Heart left ventricle (tissue), 16 donors: ENCODE results near the gene AJM1. TPM values are rescaled to one million over a fixed set of nuclear protein-coding genes. Genes with fewer than 3 reads are reported as not detected.
"Not testable (repeated sequence)": the region's sequence is repeated elsewhere in the genome, so short reads cannot be mapped to it uniquely, and the experiment has no call there.

Source experiments
- ATAC-seq, 4 donors: fragments of 200-7000 bp; cut with Tn5 transposase; one replicate each; pipeline ENCODE4 v1.9.1; 2020 to 2022; ENCODE audit warnings: moderate library complexity in 4 of 4, mild to moderate bottlenecking in 3 of 4, moderate number of reproducible peaks in 1 of 4
- DNase-seq, 5 donors: peaks; one replicate each; pipeline ENCODE4 v3.0.0-alpha.2; 2020
- H3K27ac ChIP-seq, 12 donors: fragments of 200-600 bp; sonication (generic) in 4 of 12; one replicate each; pipeline versions ENCODE4 v1.5.0 to v1.8.0; 2016 to 2022; ENCODE audit warnings: mild to moderate bottlenecking in 2 of 12
- H3K27me3 ChIP-seq, 9 donors: fragments of 200-600 bp; sonication (generic) in 2 of 9; one replicate each; pipeline versions ENCODE4 v1.5.1 to v1.8.0; 2016 to 2022; ENCODE audit warnings: mild to moderate bottlenecking in 3 of 9
- H3K36me3 ChIP-seq, 9 donors: fragments of 200-600 bp; sonication (generic) in 2 of 9; one replicate each; pipeline versions ENCODE4 v1.5.0 to v1.8.0; 2018 to 2022; ENCODE audit warnings: mild to moderate bottlenecking in 2 of 9
- H3K4me1 ChIP-seq, 12 donors: fragments of 200-600 bp; sonication (generic) in 4 of 12; one replicate each; pipeline versions ENCODE4 v1.5.0 to v1.8.0; 2016 to 2022; ENCODE audit warnings: mild to moderate bottlenecking in 3 of 12
- H3K4me3 ChIP-seq, 12 donors: fragments of 200-600 bp; sonication (generic) in 4 of 12; one replicate each; pipeline versions ENCODE4 v1.5.0 to v1.8.0; 2017 to 2022; ENCODE audit warnings: mild to moderate bottlenecking in 9 of 12, moderate library complexity in 4 of 12
- H3K9me3 ChIP-seq, 12 donors: fragments of 200-600 bp; sonication (generic) in 4 of 12; one replicate each; pipeline versions ENCODE4 v1.5.0 to v1.8.0; 2016 to 2022; ENCODE audit warnings: mild to moderate bottlenecking in 1 of 12
- CTCF ChIP-seq, 12 donors: fragments of 200-600 bp; sonication (generic) in 4 of 12; IDR thresholded peaks; one replicate each; pipeline versions ENCODE4 v1.5.0 to v1.8.0; 2018 to 2022; ENCODE audit warnings: antibody characterized with exemption in 12 of 12, mild to moderate bottlenecking in 5 of 12
- POLR2A ChIP-seq, 2 donors: fragments of 450-650 bp; IDR thresholded peaks; one replicate each; pipeline ENCODE4 v1.6.1; 2017; ENCODE audit warnings: antibody characterized with exemption in 2 of 2, mild to moderate bottlenecking in 2 of 2, moderate library complexity in 2 of 2
- WGBS, 4 donors: extraction: QIAGEN DNeasy Blood & Tissue Kit in 2 of 4; methylation state at CpG; one replicate each; pipeline versions ENCODE4 v1.1.5 to v1.1.7; 2013 to 2018; 5-methylcytosine and 5-hydroxymethylcytosine counted together
- intact Hi-C, 10 donors: fragments of 100-400 bp; cut with DNase I; formaldehyde crosslinking; loops; one replicate each; pipeline versions ENCODE4 v1.11.1 to v1.14.2; 2022
- polyA plus RNA-seq, 2 donors: library from polyadenylated mRNA; stranded (reverse); fragments of 200-250 nt; gene quantifications; one replicate each; pipeline ENCODE4 v1.2.3, GENCODE V29; 2013
- total RNA-seq, 9 donors: library from RNA; depleted of rRNA in 2 of 9; stranded (reverse); fragments of >200 nt in 2 of 9; fragmentation: NEBNext Ultra II Directional in 3 of 9; extraction: Animal tissue kit (Norgen Biotek cat#: 25700) in 3 of 9; gene quantifications; one replicate each; pipeline versions ENCODE4 v1.1.0 to v1.2.4, GENCODE V29; 2016 to 2023
- donor health status: ischemic (EF 13 %, LVEDD 7.1; RV severe dilation, severe dysfunction).
- donor health status: healthy with polysubstance abuse.
- donor health status: DM: no; HTN: yes; CAD: no.
- donor health status: DM: no; HTN: no; CAD: no.
- donor health status: ischemic (EF 25% LVEDD 6.9; RV normal size, moderate dysfunction).
- donor health status: ischemic (EF 25% LVEDD 5.7; RV mildly dilated, moderate dysfunction).
- donor health status: healthy.
- donor health status: DM: yes; HTN: yes; CAD: no.
- donor health status: ischemic (EF 35%, LVEDD 5.7; RV mildly dilated, moderate dysfunction).
- donor health status: nonischemic (EF 11% LVEDD 7.7; RV severe dilation, severe dysfunction).
- donor health status: DM: yes; HTN: yes; CAD: no.
- donor health status: PGD.
- donor health status: ischemic (EF 29% LVEDD 5.4; RV normal size, mild dysfunction).
- donor health status: nonischemic (EF 23%, LVEDD 6.1; RV moderate dilation, normal function).

The AJM1 gene
- total and polyA plus RNA-seq, 11 donors: 2.6 to 7.0 (median 5.5) TPM

DNA sequence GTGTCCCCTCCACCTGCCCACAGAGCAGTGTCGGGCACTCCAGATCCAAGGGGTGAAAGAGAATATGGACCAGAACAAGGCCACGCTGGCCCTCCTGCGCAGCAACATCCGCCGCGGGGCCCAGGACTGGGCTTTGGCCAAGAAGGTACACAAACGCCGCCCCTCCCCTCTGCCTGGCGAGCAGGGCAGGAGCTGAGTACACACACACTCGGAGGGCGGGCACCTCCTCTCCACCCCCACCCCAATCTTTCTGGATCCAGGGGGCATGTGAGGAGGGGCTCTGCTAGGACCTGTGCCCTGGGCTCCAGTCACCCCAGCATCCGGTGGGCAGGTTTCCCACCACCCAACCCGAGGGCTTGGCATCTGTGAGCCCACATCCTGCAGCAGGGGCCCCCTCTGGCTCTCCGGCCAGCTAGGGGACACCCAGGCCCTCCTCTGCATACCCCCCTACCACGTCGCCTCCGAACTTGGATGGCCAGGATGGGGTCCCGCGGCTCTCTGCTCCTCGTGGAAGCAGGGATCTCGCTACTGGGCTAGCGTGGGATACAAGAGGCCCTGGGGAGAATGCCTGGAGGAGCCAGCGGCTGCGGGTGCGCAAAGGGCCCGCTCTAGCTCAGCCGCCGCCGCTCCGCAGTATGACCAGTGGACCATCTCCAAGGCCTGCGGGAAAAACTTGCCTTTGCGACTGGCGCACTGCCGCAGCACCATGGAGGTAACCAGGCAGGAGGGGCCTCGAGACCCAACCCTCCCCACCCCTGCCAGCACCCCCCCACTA lies 43.0 kb upstream of the AJM1 start:
- intact Hi-C loops: loop anchor here in 3 of 10 donors (5.0 to 10.0 kb wide), 2 partner anchors 46 to 143 kb away; partner anchors contain the start of genes AJM1 (in 2 of the 3), PHPT1 (in 2 of the 3) and FBXW5 (in 1 of the 3)

GRCh38 chr9:136799854-136800657 lies 42.2 kb upstream of the AJM1 start:
- H3K27ac ChIP-seq: peak overlapping the region in 7 of 12 donors; percentile 22 to 52 (median 39)
- intact Hi-C loops: loop anchor here in 4 of 10 donors (5.0 to 10.0 kb wide), 3 partner anchors 37 to 142 kb away; partner anchors contain the start of genes AJM1 (in 2 of the 4), PHPT1 (in 2 of the 4) and FBXW5 (in 1 of the 4)
- peaks cover 0 to 3% (median 0%) of the 10 kb centered on the region in 9 donors for H3K36me3 ChIP-seq
- no peaks in the 10 kb centered on the region for H3K9me3 ChIP-seq
- no peak for TF ChIP-seq CTCF (IDR thresholded peaks at IDR 0.05)
- H3K4me3 ChIP-seq: peak overlapping the region; percentile 11 to 62 (median 48)
- ATAC-seq (peak; percentile 59 to 80 (median 66)), DNase-seq (peak; percentile 76 to 92 (median 86))
- 0 to 1% (median 1%) methylated on average over 10 to 63 of the region's 63 CpGs for WGBS, 4 donors
- peaks cover 4 to 52% (median 33%) of the 10 kb centered on the region in 12 donors for H3K4me1 ChIP-seq
- peaks cover 6 to 55% (median 15%) of the 10 kb centered on the region in 9 donors for H3K27me3 ChIP-seq

More for the DNA sequence above, 43.0 kb upstream of the AJM1 start:
- ATAC-seq (peak in 2 of 4 donors; percentile 1 to 5), DNase-seq (no peak)
- no peaks in the 10 kb centered on the region for H3K36me3 ChIP-seq
- TF ChIP-seq CTCF (IDR thresholded peaks at IDR 0.05) (no peak), POLR2A (IDR thresholded peaks at IDR 0.05) (no peak)
- 10 to 35% (median 25%) methylated on average over 11 to 35 of the region's 35 CpGs for WGBS, 4 donors
- H3K27me3 ChIP-seq: peaks cover 6 to 55% (median 15%) of the 10 kb centered on the region in 9 donors
- H3K9me3 ChIP-seq: no peaks in the 10 kb centered on the region
- H3K4me1 ChIP-seq: peaks cover 4 to 57% (median 33%) of the 10 kb centered on the region in 12 donors
- peak overlapping the region; percentile 11 to 62 (median 48) for H3K4me3 ChIP-seq
- H3K27ac ChIP-seq: peak overlapping the region in 4 of 12 donors; percentile 7 to 51 (median 22)

- TF ChIP-seq CTCF (IDR thresholded peaks at IDR 0.05) (no peak), POLR2A (IDR thresholded peaks at IDR 0.05) (no peak)
- DNase-seq (no peak), ATAC-seq (no peak)
- intact Hi-C loops: loop anchor here in 1 of 10 donors (5.0 kb wide), 1 partner anchor 35 kb away; no protein-coding TSS in a partner anchor
- 76 to 86% (median 77%) methylated on average over 6 of the region's 6 CpGs for WGBS, 4 donors
- peaks cover 6 to 52% (median 15%) of the 10 kb centered on the region in 9 donors for H3K27me3 ChIP-seq
- no peak overlapping the region for H3K4me3 ChIP-seq
- H3K36me3 ChIP-seq: peaks cover 0 to 3% (median 0%) of the 10 kb centered on the region in 9 donors
- H3K27ac ChIP-seq: no peak overlapping the region
- H3K4me1 ChIP-seq: peaks cover 7 to 42% (median 27%) of the 10 kb centered on the region in 12 donors
- H3K9me3 ChIP-seq: no peaks in the 10 kb centered on the region
Measured at GRCh38 chr9:136802321-136802720, 40.0 kb upstream of the AJM1 start.

DNA sequence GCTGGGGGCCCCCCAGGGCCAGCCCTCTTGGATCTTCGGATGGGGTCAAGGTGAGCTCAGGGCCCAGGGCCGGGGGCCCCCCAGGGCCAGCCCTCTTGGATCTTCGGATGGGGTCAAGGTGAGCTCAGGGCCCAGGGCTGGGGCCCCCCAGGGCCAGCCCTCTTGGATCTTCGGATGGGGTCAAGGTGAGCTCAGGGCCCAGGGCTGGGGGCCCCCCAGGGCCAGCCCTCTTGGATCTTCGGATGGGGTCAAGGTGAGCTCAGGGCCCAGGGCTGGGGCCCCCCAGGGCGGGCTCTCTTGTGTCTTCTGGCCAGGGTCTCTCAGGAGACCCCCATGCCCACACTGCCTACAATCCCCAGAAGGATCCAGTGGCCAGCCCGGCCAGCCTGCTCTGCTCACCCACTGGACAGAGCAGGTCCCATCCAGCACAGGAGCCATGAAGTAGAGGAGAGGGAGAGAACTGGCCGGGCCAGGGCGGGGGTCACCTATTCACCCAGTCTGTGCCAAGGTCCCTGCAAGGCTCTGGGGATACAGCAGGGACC lies 39.2 kb upstream of the AJM1 start:
- intact Hi-C loops: loop anchor here in 1 of 10 donors (5.0 kb wide), 1 partner anchor 34 kb away; no protein-coding TSS in a partner anchor
- DNase-seq: not testable (repeated sequence)
- 92 to 100% (median 93%) methylated on average over 5 to 8 of the region's 9 CpGs for WGBS, 4 donors

More for the DNA sequence above, 39.2 kb upstream of the AJM1 start:
- Histone ChIP-seq H3K27me3 (peaks cover 6 to 44% (median 15%) of the 10 kb centered on the region in 9 donors), H3K4me1 (peaks cover 7 to 42% (median 27%) of the 10 kb centered on the region in 12 donors)
- H3K36me3 ChIP-seq, H3K9me3 ChIP-seq, H3K27ac ChIP-seq, ATAC-seq, H3K4me3 ChIP-seq: not testable (repeated sequence)
